ENCODE results near the gene NOL4L.

DNA sequence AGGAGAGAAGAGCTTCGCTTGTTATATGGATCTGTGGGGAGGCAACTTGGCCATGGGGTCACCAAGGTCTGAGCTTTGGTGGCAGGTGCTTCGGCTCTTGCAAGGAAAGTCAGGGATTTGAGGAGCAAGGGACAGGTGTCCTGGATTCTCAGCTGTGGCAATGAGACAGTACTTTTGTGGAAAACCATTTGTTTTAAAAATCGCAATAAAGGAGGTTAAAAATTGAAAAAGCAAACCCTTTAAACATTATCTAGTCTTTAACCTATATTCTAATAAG lies 64.3 kb downstream of the NOL4L start:
- TF ChIP-seq CTCF (IDR thresholded peaks at IDR 0.05) (no peak), POLR2A (IDR thresholded peaks at IDR 0.05) (no peak)
